Activated CD4-positive, CD25-positive, alpha-beta regulatory T cell (primary cell): ENCODE data around the gene SH3GL3.

Experiments
- DNase-seq, 4 experiments: peaks; one replicate each; lab custom pipeline; 2025; lab: John Stamatoyannopoulos, UW

Gene SH3GL3, protein sequence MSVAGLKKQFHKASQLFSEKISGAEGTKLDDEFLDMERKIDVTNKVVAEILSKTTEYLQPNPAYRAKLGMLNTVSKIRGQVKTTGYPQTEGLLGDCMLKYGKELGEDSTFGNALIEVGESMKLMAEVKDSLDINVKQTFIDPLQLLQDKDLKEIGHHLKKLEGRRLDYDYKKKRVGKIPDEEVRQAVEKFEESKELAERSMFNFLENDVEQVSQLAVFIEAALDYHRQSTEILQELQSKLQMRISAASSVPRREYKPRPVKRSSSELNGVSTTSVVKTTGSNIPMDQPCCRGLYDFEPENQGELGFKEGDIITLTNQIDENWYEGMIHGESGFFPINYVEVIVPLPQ

DNA sequence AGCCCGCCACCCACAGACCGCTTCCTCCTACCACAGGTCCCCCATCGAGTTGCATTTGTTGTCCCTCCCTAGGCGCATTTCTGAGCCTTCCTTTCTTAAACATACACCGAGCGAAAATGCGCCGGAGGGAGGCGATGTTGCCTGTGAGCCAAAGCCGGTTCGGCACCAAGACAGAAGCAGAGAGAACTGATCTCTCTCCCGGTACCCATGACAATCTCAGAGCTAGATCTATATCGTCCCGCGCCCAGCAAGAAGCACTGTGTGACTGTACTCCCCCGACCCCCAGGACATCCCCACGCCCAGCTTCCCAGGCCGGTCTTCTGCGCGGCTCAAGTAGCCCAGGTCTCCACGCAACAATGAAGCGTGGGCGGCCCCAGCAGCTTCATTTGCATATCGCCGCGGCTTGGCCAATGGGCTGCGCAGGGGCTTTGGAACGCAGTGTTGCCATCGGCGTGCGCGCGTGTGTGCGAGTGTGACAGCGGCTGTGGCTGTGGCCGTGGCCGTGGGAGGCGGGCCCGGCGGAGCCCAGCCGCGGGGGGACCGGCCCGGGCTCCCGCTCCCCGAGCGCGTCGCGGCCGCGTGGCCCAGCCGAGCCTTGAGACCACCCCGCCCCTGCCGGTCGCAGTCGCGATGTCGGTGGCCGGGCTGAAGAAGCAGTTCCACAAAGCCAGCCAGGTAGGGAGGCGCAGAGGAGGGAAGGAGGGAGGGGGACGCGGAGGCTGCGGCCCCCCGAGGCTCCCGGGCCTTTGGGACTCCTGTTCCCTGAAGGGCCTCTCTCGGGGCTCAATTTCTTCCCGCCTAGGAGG, at the start of gene SH3GL3:
Gene SH3GL3 (plus strand): TSS at position 438 of the 806 bp plus-strand sequence. CDS start 193 bp downstream, at position 631.
- no peak for DNase-seq

- DNase-seq = no peak
These were observed 48.5 kb upstream of the SH3GL3 start for GRCh38 chr15:83398626-83399025.

DNA sequence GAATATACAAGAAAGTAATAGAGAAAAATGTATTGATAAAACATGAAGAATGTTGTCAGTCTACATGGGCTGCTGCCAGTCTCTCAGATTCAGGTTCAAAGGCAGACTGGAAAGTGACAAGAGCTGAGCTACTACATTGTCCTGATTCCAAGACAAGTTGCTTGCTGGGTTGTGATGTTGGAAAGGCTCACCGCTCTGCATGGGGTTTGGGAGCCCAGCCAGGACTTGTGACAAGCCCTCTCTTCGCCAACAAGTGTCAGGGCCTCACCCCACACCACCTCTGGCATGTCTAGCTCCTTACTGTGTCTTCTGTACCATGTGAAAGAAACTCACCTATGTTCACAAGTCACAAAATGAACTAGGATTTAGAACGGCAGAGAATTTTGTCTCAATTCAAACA, 43.0 kb upstream of the SH3GL3 start:
- no peak for DNase-seq

- no peak for DNase-seq
These were observed 36.6 kb upstream of the SH3GL3 start for GRCh38 chr15:83410532-83410931.

DNA sequence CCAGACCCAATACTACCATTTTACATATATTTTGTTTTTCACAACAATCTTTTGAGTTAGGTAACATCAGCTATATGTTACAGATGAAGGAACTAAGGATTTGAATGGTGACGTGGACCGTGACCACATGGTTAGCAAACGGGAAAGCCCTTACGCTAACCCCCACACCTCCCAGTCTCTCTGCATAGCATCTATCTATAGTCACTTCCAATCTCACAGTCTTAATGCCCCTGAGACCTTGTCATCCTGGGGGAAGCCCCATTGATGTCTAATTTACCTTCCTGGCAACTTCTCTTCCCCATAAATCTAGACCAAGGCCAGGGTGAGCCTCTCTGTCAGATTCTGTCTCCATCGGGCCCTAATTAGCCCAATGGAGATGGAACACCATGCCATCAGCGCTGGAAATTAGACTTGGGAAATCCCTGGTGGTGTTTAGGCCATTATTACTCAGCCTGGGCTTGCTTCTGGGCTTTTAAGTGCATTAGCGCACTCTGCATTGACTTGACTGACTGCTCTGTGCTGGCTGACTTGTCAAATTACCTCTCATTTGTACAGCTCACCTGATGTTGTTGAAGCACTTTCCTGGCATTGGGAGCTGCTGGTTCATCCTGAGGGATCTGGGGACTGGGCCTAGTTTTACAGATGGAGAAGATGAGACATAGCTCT, 34.0 kb upstream of the SH3GL3 start:
- DNase-seq = no peak

- no peak for DNase-seq
These were observed 25.1 kb upstream of the SH3GL3 start for GRCh38 chr15:83422081-83422480.

DNA sequence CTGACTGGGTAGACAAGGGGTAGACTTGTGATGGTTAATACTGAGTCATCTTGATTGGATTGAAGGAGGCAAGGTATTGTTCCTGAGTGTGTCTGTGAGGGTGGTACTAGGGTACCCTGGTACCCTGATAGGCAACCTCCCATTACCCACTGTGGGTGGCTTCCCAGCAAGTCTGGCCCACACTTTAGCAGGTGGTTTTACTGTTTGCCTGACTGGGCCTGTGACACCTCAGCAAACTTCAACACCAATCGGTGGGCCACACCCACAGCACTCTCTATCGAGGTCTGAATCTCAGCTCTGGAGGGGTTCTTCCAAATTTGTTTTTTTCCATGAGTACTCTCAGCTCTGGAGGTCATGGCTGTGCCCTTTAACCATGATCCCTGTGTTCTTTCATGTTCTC, 24.6 kb upstream of the SH3GL3 start:
- DNase-seq = no peak

GRCh38 chr15:83424101-83424500, 23.0 kb upstream of the SH3GL3 start:
- DNase-seq = no peak

GRCh38 chr15:83430441-83430840, 16.7 kb upstream of the SH3GL3 start:
- DNase-seq = no peak

DNA sequence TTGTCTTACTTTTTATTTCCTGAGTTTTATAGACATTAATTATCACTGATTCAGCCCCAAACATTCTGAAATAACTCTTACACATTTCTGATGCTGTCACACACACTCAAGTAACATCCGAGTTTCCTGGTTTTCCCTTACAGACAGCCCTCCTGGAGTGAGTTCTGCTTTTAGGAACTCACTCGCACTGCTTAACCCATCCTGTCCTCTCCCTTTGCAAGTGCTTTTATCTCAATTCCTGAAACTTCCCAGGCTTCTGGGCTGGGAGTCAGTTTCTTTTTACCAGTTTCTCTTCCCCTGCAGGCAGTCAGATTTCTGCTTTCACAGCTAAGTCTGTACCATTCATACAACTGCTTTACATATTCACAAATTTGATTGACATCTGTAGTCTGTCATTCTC, 15.6 kb upstream of the SH3GL3 start:
- DNase-seq = no peak

DNA sequence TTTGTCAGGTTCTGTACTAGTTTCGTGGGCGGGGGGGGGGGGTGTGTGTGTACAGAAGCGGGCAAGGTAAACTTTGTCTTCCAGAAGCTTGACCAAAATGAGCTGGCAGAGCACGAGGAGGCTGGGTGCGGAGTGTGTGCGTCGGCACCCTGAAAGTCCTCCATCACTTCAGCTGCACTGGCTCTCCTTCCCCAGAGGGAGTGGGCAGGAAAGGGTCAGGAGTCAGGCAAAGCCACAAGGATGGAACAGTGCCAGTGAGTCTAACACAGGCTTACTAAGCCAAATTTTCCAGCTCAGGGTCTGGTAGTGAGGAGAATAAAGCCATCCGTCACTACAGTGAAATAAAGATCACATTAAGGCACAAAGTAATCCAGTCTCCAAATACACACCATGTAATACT, 11.9 kb upstream of the SH3GL3 start:
- no peak for DNase-seq

- no peak for DNase-seq
These were observed 11.4 kb upstream of the SH3GL3 start for GRCh38 chr15:83435782-83436181.

DNA sequence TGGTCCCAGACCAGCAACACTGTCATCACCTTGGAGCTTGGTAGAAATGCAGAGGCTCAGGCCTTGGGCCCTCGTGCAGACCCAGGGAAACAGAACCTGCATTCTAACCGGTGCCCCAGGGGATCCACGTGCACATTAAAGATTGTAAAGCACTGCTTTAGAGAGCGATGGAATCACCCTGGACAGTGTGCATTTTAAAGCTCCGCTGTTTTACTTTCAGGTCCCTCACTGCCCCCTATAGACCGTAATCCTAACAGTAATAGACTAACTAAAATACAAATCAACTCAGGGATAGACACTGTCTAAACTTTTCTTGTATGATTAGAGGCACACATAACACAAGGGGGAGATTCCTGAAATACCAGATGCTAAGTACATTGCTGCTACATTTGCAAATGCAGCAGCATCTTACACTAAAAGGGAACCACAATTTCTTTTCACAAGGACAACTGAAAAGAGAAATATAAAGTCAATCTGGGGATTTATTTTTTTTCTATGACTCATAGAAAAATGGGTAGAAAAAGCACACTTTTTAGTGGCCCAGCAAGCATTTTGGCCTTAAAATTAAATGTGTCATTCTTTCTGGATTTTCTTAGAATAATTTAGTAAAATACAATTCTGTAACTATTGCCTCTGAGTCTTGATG, 10.5 kb upstream of the SH3GL3 start:
- no peak for DNase-seq

DNA sequence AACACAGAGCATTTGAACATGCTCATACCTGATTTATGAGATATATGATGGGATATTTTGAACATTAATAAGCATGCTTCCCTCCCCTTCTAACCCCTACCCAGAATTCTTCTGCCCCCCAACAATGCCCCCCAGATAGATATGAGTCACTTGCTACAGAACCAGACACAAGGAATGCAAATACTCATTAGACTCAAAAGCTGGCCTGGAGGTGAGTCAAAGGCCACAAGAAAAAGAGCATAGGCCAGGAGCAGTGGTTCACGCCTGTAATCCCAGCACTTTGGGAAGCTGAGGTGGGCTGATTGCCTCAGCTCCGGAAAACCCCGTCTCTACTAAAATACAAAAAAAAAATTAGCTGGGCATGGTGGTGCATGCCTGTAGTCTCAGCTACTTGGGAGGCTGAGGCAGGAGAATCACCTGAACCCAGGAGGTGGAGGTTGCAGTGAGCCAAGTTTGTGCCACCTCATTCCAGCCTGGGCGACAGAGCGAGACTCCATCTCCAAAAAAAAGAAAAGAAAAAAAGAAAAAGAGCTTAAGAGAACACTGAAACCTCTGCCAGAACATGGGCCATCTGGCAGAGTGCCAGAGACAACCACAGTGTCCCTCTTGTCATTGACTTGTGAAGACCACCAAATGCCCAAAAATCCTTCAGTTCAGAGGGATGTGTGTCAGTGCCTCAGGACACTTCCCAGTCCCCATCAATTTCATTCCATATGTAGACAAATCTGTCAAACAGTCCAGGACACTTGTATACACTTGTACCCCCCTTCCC, 3.9 kb upstream of the SH3GL3 start:
- DNase-seq = no peak

DNA sequence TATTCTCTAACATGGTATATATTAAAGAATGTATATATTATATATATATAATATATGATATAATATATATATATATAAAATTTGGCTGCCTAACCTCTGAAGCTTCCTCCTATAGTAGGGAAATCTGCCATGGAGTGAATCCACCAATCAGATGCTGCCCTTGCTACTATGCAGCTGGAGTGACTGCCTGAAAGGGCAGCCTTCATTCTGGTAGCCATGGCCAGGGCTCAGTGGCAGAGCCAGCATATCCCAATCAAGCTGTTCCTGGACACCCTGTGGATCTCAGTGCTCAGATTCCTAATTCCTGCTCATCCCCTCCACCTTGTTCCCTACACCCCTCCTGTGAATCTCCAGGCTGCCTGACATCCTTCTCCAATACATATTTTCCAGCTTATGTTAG, 2.2 kb upstream of the SH3GL3 start:
- DNase-seq = no peak

DNA sequence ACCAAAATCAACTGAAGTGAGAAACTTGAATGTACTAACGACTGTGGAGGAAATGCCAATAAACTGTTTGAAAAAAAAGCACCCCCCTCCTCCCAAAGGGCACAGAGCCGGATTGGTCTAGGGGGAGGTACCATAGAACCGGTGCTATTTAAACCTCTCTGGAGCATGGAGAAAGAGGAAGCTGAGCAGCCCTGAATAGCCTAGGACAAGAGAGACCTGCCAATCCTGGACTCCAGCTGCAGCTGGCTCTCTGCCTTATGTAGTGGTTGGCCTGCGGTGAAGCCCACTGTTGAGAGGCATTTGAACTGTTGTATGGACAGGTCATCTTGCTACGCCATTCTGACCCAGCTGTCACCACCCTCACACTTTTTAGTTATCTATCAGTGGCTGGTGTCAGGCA, 1.5 kb upstream of the SH3GL3 start:
- no peak for DNase-seq

GRCh38 chr15:83446417-83446816, 724 bp upstream of the SH3GL3 start:
- DNase-seq = no peak

GRCh38 chr15:83449250-83449671, 2.1 kb downstream of the SH3GL3 start:
- no peak for DNase-seq

DNA sequence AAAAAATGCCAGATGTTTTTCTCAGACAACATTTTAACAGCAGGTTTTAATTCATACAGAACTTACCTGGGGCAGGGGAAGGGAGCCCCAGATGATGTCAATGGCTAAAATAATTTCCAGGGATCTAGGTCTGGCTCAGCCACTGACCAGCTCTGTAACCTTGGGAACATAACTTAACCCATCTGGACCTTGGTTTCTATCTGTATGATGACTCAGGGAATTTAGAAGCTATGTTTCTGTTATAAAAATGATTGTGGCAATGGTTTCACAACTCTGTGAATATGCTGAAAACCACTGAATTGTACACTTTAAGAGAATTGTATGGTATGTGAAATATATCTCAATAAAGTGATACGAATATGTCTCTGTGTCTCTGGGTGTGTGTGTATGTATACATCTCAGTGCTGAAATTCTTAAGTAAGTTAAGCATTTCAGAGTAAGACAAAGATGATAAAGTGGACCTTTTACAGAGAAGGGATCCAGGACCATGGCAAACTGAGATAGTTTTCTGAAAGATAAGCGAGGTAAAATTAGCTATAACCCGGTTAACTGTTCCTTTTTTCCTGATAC, 2.9 kb downstream of the SH3GL3 start:
- DNase-seq = no peak

GRCh38 chr15:83457149-83457548, 10.0 kb downstream of the SH3GL3 start:
- no peak for DNase-seq

DNA sequence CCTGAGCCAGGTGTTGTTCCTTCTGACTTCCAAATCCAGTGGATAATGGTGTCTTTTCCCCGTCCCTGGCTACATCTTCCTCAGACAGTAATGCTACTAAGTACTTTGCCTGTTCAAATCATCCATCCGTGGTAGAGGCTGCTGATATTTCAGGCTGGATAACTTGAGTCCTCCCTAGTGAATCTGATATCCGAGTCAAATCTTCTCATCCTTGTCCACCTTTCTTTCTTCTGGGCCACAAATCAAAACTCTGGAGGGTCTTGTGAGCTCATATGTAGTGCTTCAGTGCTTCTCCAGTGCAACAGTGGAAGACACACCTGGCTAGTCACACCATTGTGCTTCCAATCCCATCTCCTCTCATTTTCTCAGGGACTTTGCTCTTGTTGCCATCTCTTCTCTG, 11.2 kb downstream of the SH3GL3 start:
- DNase-seq = no peak
